Activated CD4-positive, alpha-beta T cell treated with anti-CD3 and anti-CD28 coated beads, Interleukin-2, amount 10 ng/mL, durations not matched to agents 24 days and 14 days (primary cell): ENCODE results near the gene PRELP. TPM values are rescaled to one million over a fixed set of nuclear protein-coding genes. Genes with fewer than 3 reads are reported as not detected.
"Not testable (repeated sequence)": the region's sequence is repeated elsewhere in the genome, so short reads cannot be mapped to it uniquely, and the experiment has no call there.

ENCODE experiments used
- DNase-seq: peaks from one replicate; pipeline ENCODE4 v3.0.0; 2022
- H3K27ac Mint-ChIP-seq: one replicate; pipeline ENCODE4 v1.8.0; 2022; ENCODE audit warnings: mild to moderate bottlenecking, mixed read lengths
- H3K27me3 Mint-ChIP-seq: one replicate; pipeline ENCODE4 v1.8.0; 2022; ENCODE audit warnings: mixed read lengths
- H3K36me3 Mint-ChIP-seq: one replicate; pipeline ENCODE4 v1.8.0; 2022; ENCODE audit warnings: low read depth, mild to moderate bottlenecking, mixed read lengths
- H3K4me1 Mint-ChIP-seq: one replicate; pipeline ENCODE4 v1.8.0; 2021; ENCODE audit warnings: mixed read lengths
- H3K4me3 Mint-ChIP-seq: one replicate; pipeline ENCODE4 v1.8.0; 2022; ENCODE audit warnings: mild to moderate bottlenecking, moderate library complexity, mixed read lengths
- H3K9me3 Mint-ChIP-seq: one replicate; pipeline ENCODE4 v1.8.0; 2021; ENCODE audit warnings: mixed read lengths
- intact Hi-C: fragments of 100-400 bp; cut with micrococcal nuclease; formaldehyde crosslinking; loops from one replicate; pipeline ENCODE4 v1.15.1; 2023
- total RNA-seq: library from RNA; stranded (reverse); gene quantifications from 2 replicates; pipeline ENCODE4 v1.2.3, GENCODE V29; 2022

Gene PRELP
- total RNA-seq, 1 donor from 2014 or later: not detected

DNA sequence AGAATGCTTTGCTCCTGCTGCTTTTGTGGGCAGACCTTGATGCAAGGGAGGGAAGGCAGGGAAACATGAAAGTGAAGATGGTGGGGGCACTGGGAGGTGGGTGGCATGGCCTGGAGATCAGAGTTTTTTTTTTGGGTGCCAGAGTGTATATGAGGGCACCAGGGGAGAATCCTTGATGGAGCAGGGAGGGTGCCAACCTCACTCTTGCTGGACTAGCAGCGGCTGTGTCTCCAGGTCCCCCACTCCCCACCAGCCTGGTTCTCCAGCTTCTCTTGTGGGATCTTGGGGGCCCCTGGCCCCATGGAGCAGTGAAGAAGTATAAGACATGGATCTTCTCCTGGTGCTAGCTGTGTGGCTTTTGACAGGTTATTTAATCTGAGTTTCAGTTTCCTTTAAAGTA lies 13.5 kb upstream of the PRELP start:
- intact Hi-C loops: no loop called here
- no peak overlapping the region for H3K4me3 Mint-ChIP-seq
- no peaks in the 10 kb centered on the region for H3K4me1 Mint-ChIP-seq
- H3K36me3 Mint-ChIP-seq: no peaks in the 10 kb centered on the region
- no peak for DNase-seq
- no peaks in the 10 kb centered on the region for H3K9me3 Mint-ChIP-seq
- no peak overlapping the region for H3K27ac Mint-ChIP-seq
- peaks cover 27% of the 10 kb centered on the region for H3K27me3 Mint-ChIP-seq

DNA sequence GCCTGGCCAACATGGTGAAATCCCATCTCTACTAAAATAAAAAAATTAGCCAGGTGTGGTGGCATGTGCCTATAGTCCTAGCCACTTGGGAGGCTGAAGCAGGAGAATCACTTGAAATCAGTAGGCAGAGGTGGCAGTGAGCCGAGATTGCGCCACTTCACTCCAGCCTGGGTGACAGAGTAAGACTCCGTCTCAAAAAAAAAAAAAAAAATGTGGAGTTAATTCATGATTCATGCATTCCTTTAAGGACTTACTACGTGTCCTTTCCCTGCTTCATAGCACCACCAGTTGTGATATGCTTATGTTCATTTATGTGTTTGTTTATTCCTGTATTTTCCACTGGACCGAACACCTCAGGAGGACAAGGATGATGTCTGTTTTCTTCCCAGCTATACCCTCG lies 12.7 kb upstream of the PRELP start:
- intact Hi-C loops: no loop called here
- Mint-ChIP-seq H3K9me3 (no peaks in the 10 kb centered on the region), H3K27ac (no peak overlapping the region), H3K4me3 (no peak overlapping the region), H3K36me3 (no peaks in the 10 kb centered on the region), H3K27me3 (peaks cover 28% of the 10 kb centered on the region), H3K4me1 (no peaks in the 10 kb centered on the region)
- DNase-seq: no peak

DNA sequence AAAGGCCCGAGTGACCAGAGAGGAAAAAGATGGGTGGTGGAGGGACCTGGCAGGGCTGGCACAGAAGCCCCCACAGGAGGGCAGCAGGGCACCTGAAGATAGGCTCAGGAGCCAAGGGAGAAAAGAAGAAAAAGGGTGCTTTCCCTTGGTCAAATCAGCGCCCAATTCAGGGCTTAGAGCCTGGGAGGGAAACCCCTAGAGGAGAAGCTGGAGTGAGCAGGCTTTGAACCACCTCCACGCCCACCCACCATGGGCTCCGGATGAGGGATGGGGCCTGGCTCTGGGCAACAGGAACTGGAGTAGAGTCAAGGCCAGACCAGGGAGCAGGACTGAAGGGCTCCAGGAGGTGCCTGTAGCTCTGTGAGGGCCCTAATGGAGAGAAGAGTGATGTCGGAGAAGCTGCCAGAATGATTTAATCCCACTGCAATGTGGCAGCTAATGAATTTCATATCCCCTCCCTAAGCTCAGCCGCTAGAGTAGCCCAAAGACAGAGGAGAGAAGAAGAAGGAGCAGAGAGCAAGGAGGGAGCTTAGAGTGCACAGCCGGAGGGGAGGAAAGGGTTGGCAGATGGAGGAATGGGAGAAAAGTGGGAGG lies 12.0 kb upstream of the PRELP start:
- no peaks in the 10 kb centered on the region for H3K4me1 Mint-ChIP-seq
- H3K27me3 Mint-ChIP-seq: peaks cover 31% of the 10 kb centered on the region
- H3K36me3 Mint-ChIP-seq: no peaks in the 10 kb centered on the region
- H3K27ac Mint-ChIP-seq: no peak overlapping the region
- no peak overlapping the region for H3K4me3 Mint-ChIP-seq
- no peaks in the 10 kb centered on the region for H3K9me3 Mint-ChIP-seq
- DNase-seq: no peak
- intact Hi-C loops: no loop called here

DNA sequence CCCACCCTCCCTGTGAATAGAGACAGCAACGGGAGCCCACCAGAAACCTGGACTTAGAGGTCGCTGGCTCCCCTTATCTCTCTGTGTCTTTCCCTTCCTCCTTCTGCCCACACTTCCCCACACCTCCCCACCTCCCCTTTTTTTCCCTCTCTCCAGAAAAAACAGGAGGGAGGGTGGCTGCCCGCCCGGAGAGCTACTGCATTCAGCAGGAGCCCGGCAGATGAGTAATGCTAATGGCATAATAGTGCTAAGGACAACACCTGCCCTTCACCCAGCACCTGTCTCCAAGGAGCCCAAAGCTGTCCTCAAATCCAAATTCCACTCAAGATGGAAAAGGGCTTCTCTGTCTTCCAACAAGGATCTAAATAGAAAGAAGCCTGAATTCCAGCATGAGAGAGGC lies 11.4 kb upstream of the PRELP start:
- Mint-ChIP-seq H3K9me3 (no peaks in the 10 kb centered on the region), H3K4me3 (no peak overlapping the region), H3K27me3 (peaks cover 32% of the 10 kb centered on the region), H3K4me1 (no peaks in the 10 kb centered on the region), H3K27ac (no peak overlapping the region), H3K36me3 (no peaks in the 10 kb centered on the region)
- no peak for DNase-seq
- intact Hi-C loops: no loop called here

DNA sequence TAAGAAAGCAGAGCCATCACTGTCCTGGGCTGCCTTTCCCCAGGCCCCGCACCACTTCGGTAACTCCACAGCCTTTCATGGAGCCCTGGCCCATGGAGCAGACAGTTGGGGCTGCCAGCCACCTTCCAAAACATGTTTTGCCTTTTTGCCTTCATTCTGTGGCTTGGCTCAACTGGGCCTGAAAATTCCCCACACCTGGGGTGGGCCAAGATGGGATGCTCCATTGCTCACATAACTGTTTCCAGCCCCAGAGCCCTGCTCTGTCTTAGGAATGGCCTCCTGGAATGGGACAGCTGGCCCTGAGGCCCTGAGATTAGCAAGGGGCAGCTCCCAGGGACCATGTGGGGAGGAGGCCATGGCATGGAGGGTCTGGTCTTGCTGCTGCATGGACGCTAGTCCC lies 10.9 kb upstream of the PRELP start:
- H3K36me3 Mint-ChIP-seq: no peaks in the 10 kb centered on the region
- H3K4me1 Mint-ChIP-seq: no peaks in the 10 kb centered on the region
- H3K27me3 Mint-ChIP-seq: peaks cover 30% of the 10 kb centered on the region
- H3K4me3 Mint-ChIP-seq: no peak overlapping the region
- DNase-seq: no peak
- H3K27ac Mint-ChIP-seq: no peak overlapping the region
- H3K9me3 Mint-ChIP-seq: no peaks in the 10 kb centered on the region
- intact Hi-C loops: no loop called here

DNA sequence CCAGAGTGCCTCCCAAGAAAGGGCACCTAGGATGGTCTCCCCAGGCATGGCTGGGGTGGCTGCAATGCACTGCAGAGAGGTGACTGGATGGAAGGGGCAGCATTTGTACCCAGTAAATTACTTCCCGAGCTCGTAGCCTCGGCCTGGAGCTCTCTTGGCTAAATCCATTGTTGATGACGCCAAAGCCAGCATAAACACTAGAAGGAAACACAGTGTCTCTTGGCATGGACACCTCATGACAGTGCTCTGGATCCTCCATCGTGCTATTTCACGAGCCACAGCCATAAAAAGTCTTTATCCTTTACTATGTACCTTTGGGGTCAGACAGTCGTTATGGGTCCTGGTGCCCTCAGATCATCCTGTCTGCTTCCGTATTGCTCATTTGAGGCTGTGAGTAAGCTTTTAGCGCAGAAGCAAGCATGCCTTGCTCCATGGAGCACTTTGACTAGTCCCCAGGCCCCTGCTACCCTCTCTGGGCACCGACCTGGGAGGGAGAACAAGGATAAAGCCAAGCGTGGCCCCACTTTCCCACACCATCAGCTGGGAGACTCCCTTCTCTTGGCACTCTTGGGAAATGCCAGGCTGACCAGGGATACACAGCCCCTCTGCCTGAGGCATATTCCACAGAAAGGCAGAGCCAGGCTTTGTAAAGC lies 10.3 kb upstream of the PRELP start:
- Mint-ChIP-seq H3K9me3 (no peaks in the 10 kb centered on the region), H3K36me3 (no peaks in the 10 kb centered on the region), H3K27me3 (peaks cover 32% of the 10 kb centered on the region), H3K27ac (no peak overlapping the region), H3K4me1 (no peaks in the 10 kb centered on the region), H3K4me3 (no peak overlapping the region)
- DNase-seq: no peak
- intact Hi-C loops: no loop called here

DNA sequence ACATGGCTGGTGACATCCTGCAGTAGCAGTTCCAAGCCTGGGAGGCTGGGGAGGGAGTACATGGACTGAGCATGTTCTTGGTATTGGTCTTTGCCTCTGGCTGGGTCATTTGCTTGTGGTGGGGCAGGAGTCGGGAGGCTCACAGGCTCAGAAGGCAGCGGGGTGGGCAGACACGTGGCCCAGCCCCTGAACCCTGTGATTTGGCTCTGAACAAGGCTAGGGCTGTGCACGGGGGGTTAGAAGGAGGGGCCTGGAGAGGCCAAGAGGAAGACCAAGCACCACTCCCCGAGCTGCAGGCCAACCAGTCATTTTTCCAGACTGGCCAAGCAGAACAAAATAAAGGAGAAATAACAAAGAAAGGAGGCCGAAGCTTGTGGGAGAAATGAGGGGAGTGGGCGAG lies 9.7 kb upstream of the PRELP start:
- no peak for DNase-seq
- no peak overlapping the region for H3K27ac Mint-ChIP-seq

DNA sequence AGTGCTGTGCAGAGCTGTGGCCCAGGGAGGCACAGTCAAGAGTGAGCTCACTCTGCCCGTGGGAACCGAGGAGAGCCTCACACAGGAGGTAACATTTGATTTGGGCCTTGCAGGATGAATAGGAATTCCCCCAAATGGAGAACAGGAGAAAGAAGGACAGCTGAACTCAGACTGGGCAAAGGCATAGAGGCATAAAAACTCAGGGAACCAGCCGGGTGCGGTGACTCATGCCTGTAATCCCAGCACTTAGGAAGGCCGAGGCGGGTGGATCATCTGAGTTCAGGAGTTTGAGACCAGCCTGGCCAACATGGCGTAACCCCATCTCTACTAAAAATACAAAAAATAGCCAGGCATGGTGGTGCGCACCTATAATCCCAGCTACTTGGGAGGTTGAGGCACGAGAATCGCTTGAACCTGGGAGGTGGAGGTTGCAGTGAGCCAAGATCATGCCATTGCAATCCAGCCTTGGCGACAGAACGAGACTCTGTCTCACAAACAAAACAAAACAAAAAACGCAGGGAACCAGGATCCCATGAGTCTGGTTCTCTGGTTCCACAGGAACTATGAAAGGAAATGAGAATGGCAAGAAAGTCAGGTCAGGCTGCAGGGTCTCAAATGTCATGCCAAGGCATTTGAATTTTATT lies 8.6 kb upstream of the PRELP start:
- H3K27ac Mint-ChIP-seq, H3K9me3 Mint-ChIP-seq, intact Hi-C loops, H3K4me3 Mint-ChIP-seq, H3K36me3 Mint-ChIP-seq, DNase-seq, H3K4me1 Mint-ChIP-seq: not testable (repeated sequence)
- peaks cover 27% of the 10 kb centered on the region for H3K27me3 Mint-ChIP-seq

More for the DNA sequence above, 9.7 kb upstream of the PRELP start:
- intact Hi-C loops: no loop called here
- Mint-ChIP-seq H3K27me3 (peaks cover 33% of the 10 kb centered on the region), H3K4me1 (no peaks in the 10 kb centered on the region), H3K9me3 (no peaks in the 10 kb centered on the region), H3K36me3 (no peaks in the 10 kb centered on the region), H3K4me3 (no peak overlapping the region)

DNA sequence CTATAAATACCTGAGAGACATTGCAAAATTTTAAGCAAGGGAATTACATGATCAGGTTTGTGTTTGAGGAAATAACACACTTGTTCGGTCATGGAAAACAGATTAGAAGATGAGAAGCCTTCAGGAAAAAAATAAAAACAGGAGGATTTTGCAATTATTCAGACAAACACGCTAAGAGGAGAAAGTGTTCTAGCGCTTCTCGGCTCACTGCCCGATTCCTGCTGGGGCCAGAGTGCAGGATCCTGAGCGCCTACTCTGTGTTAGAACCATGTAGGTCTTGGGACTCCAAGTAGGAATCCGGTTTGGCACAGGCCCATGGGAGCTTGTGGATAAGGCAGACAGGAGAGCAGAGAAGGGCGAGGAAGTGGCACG lies 8.1 kb upstream of the PRELP start:
- no peak for DNase-seq
- Mint-ChIP-seq H3K36me3 (no peaks in the 10 kb centered on the region), H3K9me3 (no peaks in the 10 kb centered on the region), H3K4me1 (no peaks in the 10 kb centered on the region), H3K4me3 (no peak overlapping the region), H3K27me3 (peaks cover 28% of the 10 kb centered on the region), H3K27ac (no peak overlapping the region)
- intact Hi-C loops: no loop called here

DNA sequence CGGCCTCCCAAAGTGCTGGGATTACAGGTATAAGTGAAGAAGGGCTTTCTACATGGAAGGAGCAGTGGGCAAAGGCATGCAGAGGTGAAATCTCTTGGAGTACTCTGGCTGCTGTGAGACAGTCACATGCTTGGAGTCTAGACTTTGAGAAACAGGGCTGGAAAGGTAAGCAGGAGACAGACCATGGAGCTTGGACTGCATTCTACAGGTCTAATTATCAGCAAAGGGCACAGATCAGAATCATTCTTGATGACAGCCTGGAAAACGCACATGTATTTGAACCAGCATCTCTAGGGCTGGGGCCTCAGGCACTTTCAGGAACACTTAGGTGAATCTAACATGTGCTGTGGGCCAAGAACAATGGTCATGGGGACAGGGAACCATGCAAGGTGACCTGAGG lies 7.3 kb upstream of the PRELP start:
- H3K4me1 Mint-ChIP-seq: no peaks in the 10 kb centered on the region
- DNase-seq: no peak
- H3K4me3 Mint-ChIP-seq: no peak overlapping the region
- H3K9me3 Mint-ChIP-seq: no peaks in the 10 kb centered on the region
- H3K36me3 Mint-ChIP-seq: no peaks in the 10 kb centered on the region
- intact Hi-C loops: no loop called here
- H3K27ac Mint-ChIP-seq: no peak overlapping the region
- H3K27me3 Mint-ChIP-seq: peaks cover 31% of the 10 kb centered on the region

DNA sequence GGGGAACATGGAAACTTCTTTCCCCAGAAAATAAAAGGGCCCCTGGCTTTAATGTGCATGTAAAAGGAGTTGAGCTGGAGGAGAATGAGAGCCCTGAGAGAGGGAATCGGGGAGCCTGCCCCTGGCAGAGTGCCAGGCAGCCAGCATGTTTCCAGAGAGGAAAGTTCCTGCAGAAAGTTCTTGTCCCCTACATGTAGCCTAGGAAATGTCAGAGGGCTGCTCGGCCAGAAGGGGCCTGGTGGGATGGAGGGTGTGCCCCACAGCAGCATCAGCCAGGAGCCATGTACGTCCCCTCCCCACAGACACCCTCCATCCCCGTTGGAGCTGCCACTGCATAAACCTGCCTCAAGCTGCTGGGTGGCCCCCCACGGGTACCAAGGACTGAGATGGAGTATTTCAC lies 5.4 kb upstream of the PRELP start:
- intact Hi-C loops: no loop called here
- Mint-ChIP-seq H3K4me1 (no peaks in the 10 kb centered on the region), H3K9me3 (no peaks in the 10 kb centered on the region), H3K27me3 (peaks cover 36% of the 10 kb centered on the region), H3K4me3 (no peak overlapping the region), H3K27ac (no peak overlapping the region), H3K36me3 (no peaks in the 10 kb centered on the region)
- DNase-seq: no peak

DNA sequence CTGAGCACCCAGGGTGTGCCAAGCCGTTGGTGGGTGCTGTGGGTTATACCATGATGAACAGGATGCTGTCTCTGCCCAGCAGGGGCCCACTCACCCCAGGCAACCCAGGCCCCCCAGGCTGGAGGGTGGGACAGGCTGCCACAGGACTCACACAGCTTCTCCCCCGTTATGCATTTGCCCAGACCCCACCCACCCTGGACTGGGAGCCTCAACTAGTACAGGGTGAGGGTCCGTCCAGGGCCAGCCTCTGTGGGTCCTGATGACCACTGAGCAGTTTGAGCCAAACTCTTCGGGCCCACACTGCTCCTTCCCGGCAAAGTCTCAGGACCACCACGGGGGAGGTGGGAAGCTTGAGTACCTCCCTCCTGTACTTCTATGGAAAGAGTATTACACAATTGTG lies 3.8 kb upstream of the PRELP start:
- no peak for DNase-seq
- H3K27me3 Mint-ChIP-seq: peaks cover 45% of the 10 kb centered on the region
- H3K36me3 Mint-ChIP-seq: no peaks in the 10 kb centered on the region
- no peaks in the 10 kb centered on the region for H3K9me3 Mint-ChIP-seq
- H3K4me3 Mint-ChIP-seq: no peak overlapping the region
- intact Hi-C loops: no loop called here
- no peaks in the 10 kb centered on the region for H3K4me1 Mint-ChIP-seq
- no peak overlapping the region for H3K27ac Mint-ChIP-seq

DNA sequence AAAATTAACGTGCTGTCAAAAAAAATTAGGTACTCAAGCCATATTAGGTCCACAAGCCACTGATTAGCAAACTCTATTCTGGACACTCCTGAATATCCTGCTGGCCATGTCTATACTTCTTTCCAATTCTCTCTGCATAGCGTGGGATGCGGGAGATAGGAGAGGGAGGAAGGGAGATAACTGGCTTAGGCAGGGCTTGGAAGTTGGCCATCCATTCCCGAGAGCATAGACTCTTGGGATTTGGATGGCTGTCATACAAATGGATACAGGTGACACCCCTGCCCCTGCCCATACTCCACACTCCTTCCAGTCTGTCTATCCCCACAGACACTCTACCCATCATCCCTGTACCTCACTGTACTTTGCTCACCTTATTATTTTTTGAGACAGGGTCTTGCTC lies 2.3 kb upstream of the PRELP start:
- intact Hi-C loops: no loop called here
- no peaks in the 10 kb centered on the region for H3K36me3 Mint-ChIP-seq
- no peak overlapping the region for H3K27ac Mint-ChIP-seq
- H3K4me3 Mint-ChIP-seq: no peak overlapping the region
- no peaks in the 10 kb centered on the region for H3K9me3 Mint-ChIP-seq
- peaks cover 47% of the 10 kb centered on the region for H3K27me3 Mint-ChIP-seq
- peaks cover 3% of the 10 kb centered on the region for H3K4me1 Mint-ChIP-seq
- DNase-seq: no peak

DNA sequence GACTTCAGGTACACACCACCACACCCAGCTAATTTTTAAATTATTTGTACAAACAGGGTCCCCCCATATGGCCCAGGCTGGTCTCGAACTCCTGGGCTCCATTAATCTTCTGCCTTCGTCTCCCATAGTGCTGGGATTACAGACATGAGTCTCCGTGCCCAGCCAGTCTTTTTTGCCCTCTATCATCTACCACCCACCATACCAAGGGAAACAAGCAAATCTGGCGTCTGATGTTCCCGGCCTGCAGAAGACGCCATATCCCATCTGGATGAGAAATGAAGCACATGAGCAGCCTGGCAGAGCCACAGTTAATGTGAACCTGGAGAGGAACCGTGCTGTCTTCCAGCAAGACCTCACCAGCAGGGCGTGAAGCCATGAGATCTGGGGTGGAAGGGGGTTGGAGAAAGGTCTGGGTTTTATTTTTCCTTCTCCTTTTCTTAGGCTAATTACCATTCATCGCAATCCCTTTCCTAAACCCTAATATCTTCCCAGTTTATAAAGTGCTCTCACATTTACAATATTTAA lies 1.8 kb upstream of the PRELP start:
- H3K9me3 Mint-ChIP-seq: no peaks in the 10 kb centered on the region
- no peak for DNase-seq
- no peaks in the 10 kb centered on the region for H3K36me3 Mint-ChIP-seq
- H3K4me3 Mint-ChIP-seq: no peak overlapping the region
- H3K27ac Mint-ChIP-seq: no peak overlapping the region
- peaks cover 42% of the 10 kb centered on the region for H3K27me3 Mint-ChIP-seq
- peaks cover 3% of the 10 kb centered on the region for H3K4me1 Mint-ChIP-seq
- intact Hi-C loops: no loop called here
